T-helper 1 cell (primary cell): ENCODE data around the gene SS18L1.

Experiments
- DNase-seq, 5 donors: peaks; one replicate each; pipeline ENCODE4 v3.0.0-alpha.2; 2012 to 2020

The SS18L1 gene

DNA sequence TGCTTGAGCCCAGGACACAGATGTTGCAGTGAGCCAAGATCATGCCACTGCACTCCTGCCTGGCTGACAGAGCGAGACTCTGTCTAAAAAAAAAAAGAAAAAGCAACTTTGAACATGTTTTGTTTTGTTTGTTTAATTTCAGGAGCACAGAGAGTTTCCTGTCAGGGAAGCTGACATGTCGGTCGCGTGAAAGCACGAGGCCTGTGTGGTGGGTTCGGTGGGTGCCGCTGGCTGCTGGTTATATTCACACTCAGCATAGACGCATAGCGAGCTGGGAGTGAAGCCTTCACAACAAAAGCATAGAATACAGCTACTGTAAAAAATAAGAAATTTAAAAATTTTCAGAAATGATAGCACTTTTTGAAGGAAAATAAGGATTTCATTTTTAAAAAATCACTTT is 53.7 kb downstream of the SS18L1 start:
- DNase-seq, result no peak

DNA sequence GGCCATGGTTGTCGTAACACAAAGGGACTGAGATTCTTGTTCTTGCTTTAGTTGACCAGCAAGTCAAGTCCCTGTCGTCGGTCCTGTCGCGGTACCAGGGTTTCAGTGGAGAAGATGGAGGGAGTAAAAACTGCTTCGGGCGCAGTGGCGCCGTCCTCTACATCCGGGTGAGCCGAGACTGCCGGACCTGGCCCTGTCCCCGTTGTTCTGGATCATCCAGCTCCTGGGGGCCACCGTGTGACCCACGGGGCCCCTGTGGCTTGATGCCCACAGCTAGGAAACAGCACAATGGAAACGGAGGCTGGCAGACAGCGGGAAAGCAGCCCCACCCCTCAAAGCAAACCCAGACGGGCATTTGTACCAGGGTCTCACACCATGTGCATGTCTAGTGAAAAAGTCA is 54.2 kb downstream of the SS18L1 start:
- DNase-seq, result no peak

DNA sequence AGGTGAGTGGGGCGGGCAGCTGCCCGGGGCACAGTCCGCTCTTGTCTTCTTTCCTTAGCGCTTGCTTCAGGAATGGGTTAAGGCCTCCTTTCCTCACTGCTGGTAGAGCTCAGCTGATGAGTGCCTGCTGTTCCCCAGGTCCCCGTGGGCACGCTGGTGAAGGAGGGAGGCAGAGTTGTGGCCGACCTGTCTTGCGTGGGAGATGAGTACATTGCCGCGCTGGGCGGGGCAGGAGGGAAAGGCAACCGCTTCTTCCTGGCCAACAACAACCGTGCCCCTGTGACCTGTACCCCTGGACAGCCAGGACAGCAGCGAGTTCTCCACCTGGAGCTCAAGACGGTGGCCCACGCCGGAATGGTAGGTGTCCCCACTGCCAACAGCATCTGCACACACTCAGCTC is 54.9 kb downstream of the SS18L1 start:
- DNase-seq, result no peak

DNA sequence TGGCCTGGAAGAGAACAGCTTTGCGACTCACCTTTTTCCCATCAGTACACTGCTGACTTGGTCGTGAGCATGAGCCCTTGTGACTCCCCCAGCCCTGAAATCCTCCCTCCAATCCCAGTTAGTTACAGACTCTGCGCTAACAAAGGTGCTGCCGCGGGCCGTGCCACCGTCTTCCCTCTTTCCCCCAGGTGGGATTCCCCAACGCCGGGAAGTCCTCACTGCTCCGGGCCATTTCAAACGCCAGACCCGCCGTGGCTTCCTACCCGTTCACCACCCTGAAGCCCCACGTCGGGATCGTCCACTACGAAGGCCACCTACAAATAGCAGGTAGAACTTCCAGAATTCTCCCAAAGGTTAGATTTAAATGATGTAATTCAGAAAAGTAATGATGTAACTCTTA is 55.4 kb downstream of the SS18L1 start:
- no peak for DNase-seq

DNA sequence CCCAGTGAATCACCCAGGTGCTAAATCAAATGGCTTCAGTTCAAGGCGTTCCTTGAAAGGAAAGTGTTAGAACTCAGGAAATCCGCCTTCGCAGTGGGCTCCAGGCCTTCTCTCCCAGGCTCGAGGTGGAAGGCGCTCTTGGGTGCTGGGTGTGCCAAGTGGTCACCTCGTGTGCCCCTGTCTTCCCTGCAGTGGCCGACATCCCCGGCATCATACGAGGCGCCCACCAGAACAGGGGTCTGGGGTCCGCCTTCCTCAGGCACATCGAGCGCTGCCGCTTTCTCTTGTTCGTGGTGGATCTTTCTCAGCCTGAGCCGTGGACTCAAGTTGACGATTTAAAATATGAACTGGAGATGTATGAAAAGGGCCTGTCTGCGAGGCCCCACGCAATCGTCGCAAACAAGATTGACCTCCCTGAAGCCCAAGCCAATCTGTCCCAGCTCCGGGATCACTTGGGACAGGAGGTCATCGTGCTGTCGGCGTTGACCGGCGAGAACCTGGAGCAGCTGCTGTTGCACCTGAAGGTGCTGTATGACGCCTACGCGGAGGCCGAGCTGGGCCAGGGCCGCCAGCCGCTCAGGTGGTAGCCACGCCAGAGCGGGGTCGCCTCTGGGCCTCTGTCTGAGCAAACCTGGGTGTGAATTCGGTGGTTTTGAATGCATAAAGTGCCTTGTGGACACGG is 57.1 kb downstream of the SS18L1 start:
- DNase-seq, result no peak

DNA sequence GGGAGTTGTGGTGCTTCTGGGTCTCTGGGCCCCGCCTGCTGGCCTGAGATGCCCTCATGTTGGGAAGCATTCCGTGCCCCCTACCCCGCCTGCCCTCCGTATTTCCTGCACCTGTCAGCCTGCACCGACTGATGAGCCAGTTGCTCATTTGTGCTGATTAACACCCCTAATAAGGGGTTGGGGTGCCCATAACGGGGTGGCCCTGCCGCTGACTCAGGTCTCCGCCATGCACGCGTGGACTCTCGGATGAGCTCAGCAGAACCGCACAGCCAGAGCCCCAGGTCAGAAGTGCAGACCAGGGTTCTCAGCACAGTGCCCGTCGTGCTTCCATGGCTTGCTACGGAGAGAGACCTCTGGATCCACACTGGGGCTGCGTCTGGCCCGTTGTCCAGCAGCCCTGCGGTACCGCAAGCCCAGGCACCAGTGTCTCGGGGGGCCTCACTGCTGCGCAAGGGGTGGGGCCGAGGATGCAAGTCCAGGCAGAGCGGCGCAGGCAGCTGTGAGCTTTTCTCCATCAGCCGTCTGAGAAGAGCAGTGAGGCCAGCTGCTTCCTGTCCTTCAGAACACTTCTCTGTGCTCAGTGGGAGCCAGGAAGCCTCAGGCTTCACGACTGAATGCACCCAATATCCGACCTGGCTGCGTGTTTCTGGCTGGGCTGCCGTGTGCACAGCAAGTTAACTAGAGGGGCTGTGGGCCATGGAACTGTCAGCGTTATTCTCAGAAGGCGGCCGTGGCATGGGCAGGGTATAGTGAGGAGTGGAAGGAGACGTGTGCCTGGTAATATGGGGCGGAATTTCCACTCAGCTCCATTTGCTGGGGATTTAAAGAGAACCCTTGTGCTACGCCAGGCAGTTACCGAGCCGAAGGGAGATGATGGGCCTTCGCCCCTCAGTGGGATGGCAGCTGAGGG is 57.9 kb downstream of the SS18L1 start:
- DNase-seq, result no peak

DNA sequence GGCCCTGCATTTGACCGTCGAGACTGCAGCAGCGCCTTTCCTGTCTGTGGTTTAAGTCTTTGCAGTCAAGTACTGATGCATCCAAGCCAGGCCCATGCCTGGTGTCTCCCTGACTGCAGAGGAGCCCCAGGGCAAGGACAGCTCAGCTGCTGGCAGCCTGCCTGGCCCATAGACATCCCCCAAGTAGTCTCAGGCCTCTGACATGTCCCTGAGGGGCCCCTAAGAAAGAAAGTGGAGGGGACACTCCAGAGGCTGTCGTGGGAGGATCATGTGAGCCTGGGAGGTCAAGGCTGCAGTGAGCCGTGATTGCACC is 58.5 kb downstream of the SS18L1 start:
- DNase-seq, result no peak

DNA sequence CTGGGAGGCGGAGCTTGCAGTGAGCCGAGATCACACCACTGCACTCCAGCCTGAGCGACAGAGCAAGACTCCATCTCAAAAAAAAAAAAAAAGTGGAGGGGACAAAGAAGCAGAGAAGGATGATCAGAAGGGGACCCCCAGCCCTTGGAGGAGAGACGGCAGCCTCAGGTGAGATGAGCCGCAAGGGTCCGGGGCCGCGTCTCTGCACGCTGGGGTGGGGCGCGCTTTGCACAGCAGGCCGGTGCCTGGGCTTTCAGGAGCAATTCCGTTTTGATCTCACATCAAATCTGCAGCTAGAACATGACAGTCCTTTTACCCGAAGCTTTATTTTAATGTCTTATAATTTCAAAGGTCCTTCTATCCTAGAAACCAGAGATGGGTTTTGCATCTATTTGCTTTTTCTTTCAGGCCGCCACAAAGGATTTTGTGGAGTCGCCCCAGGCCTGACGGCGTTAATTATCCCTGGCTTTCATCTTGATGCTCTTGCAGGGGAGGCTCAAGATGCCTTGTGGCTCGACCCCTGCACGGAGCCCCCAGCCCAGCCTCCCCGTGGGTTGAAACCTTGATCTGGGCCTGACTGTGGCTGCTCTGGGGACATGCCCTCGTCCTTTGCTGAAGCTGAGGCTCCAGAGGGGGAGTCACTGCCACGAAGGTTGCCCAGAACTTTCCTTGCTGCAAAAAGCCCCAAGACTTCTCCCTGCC is 59.3 kb downstream of the SS18L1 start:
- DNase-seq, result no peak

DNA sequence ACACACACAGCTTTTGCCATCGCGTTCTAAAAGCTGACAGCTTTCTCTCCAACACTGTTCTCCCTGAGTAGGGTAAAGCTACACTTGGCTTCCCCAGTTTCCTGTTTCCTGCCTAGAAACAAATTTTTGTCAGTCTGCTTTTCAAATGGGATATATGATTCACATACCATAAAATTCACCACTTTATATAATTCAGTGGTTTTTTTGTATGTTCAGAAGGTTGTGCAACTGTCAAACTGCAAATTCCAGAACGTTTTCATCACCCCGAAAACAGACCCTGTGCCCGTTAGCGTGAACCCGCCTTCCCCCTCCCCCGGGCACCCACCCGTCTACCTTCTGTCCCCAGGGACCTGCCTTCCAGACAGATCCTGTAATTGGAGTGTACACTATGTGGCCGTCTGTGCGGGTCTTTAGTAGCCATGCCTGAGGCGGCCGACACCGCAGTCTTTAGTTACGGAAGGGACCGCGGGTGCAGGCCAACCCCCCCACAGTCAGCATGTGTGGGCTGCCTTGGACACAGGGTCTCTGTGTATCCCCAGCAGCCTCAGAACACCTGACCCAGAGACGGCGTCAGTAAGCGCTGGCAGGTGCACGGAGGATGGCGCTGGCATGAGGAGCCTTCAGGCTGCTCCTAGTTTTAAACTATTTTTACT is 59.9 kb downstream of the SS18L1 start:
- no peak for DNase-seq

DNA sequence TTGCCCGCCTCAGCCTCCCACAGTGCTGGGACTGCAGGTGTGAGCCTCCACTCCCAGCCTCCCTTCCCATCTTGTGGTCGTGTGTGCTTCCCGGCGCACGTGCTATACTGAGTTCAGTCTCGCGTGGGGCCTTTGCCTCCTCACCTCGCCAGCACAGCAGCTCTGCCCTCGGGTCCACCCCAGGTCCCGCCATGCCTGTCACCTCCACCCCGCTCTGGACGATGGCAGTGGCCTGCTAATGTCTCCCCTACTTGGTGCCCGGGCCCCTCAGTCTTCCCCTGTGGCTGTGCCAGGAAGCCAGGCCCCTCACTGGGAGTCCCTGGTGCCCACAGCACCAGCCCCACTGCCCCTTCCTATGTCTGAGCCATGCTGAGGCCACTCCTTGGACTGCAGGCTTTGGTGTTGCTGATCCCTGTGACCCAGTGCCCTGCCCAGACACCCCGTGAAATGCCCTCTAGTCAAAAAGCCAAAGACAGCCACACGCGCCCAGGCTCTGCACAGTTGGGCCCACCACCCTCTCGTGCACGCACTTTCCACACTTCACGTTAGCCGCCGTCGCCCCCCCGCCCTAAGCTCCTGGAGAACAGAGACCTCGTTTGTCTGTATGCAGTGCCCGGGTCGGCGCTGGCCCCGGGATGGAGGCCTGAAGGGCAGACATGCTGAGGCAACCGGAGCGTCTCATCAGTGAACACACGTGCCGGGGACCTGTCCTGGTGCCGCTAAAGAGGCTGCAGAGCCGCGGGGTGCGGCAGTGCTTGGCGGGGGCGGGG is 62.2 kb downstream of the SS18L1 start:
- no peak for DNase-seq

DNA sequence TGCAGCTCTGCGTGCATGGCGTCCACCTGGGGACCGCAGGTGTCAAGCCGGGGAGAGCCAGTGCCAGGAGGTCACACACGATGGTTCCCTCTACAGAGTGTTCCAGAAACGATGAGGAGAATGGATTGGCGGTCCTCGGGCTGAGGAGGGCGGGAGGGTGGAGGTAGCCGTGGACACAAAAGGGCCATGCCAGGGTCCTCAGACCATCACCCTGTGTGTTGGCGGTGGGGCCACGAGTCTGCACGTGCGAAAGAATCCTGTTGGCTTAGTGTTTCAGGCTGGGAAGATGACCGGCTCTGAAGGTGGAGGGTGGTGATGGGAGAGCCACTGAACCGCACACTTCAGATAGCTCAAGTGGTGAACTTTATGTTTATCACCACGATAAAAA is 62.8 kb downstream of the SS18L1 start:
- DNase-seq, result no peak

DNA sequence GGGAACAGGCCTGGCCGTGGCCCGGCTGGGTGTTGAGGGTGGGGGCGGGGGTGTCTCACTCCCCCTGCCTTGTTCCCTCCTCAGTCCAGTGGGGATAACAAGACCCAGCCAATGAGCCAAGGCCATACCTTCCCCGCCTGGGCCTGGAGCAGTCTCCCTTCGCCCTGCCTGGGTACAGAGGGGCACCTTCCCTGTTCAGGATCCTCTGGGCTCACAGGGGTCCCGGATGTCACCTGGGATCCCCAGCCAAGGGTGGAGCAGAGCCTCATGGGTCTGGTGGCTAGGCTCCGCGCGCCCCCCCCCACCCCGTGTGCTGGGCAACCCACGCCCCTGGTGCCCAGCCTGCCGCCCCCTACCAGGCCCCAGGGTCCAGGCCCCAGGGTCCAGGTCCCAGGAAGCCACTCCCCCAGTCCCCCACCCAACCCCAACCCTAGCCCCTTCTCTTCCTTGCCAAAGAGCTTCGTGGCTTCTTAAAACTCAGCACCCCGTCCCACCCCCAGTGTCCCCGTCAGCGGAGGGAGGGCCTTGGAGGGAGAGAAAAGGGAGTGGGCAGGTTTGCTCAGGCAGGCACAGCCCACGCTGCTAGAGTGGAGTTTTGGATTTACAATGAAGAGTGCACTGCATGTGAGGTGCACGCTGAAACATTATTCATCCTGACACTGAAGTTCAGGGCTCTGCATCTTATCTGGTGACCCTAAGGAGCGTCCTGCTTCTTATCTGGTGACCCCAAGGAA is 64.7 kb downstream of the SS18L1 start:
- no peak for DNase-seq

DNA sequence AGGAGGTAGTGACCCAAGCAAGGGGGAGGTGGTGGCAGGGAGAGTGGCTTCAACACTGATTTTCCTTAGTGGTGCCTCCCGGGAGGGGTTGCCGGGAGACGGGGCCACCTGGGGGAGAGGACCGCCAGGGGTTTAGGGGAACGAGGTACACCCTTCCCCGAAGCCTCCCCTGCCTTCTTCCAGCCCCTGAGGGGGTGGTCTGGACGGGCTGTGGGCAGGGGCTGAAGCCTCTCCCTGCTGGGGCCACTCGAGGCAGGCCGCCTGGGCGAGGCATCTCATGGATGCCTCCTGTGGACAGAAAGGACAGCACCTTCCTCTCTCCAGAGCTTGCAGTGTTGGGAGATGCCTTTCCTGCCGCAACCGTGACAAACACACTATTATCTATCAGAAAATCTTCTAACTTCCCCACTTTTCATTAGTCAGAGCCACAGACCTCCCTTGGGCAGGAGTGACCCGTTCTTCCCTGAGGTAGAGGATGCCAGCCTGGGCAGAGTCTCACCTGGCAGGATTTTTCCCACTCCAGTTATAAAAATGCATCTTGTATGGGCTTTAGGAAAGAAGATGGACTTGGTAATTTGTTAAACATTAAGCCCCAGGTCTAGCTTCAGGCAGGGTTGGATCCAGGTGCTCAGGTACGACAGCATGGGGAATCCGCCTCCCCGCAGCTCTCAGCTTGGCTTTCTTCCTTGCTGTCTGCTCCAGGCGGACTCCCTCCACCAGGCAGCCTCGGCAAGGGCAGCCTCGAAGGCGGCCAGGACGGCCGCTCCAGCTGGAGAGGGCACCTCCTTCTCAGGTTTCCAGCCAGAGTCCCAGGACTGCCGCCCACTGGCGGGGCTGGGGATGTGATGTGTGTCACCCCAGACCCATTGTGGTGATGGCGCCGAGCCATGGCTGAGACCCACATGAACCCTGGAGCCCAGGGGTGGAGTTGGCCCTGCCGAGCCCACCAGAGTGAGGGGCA is 65.5 kb downstream of the SS18L1 start:
- DNase-seq, result no peak

DNA sequence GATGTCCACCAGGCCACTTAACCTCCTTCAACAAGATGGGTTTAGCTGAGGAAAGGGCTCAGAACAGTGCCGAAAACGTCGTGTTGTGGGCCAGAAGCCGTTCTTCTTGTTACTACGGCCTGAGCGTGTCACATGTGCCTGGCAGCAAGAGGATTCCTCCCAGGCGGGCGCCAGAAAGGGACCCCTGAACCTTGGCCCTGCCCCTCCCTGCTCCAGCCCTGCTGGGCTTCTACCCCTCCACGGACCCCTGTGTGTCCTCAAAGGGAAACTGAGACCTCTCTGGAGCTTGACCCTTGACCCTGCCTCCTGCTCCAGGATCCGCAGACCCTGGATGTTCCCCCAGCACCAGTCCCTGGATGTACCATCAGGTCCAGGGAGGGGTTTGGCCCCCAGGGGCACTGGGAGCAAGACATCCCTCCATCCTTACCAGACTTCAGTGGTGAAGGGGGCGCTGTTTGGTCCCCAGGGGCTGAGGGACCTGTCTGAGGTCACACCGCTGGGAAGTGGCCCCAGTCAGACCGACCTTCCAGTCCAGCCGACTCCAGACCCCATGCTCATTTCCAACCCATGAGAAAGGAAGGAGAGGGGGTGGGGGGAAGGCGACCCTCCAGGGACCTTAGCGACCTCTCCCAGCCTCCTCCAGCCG is 66.4 kb downstream of the SS18L1 start:
- no peak for DNase-seq

DNA sequence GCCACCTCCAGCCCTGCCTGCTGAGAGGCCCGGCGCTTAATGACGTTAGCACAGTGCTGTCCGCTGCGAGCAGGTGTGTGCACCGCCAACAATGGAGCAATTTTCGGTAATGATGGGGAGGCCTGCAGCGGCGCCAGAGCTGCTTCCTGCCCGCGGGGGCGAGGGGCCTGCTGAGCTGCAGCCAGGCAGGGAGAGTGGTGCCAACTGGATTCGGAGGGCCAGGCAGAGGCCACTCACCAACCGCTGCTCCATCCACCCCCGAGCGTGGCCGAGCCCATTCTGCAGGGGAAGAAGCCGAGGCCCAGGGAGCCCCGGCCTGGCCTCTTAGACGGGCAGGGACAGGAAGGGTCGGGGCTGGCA is 66.9 kb downstream of the SS18L1 start:
- DNase-seq, result no peak

DNA sequence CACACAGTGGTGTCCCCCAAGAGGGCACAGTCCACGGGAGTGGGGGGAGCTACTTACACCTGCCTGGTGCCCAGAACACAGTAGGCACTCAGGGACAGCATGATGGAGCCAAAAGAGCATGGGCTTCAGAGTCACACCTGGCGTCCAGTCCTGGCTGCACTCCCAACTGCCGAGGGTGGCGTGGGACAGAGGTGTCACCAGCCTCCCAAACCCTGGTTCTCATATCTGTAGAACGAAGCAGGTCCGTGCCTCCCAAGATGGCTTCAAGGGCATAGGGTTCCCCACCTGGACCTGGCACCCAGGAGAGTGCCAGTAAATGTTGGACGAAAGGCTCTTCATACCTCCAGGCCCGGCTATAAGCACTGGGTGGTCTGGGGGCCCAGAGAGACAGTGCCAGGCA is 67.6 kb downstream of the SS18L1 start:
- no peak for DNase-seq

DNA sequence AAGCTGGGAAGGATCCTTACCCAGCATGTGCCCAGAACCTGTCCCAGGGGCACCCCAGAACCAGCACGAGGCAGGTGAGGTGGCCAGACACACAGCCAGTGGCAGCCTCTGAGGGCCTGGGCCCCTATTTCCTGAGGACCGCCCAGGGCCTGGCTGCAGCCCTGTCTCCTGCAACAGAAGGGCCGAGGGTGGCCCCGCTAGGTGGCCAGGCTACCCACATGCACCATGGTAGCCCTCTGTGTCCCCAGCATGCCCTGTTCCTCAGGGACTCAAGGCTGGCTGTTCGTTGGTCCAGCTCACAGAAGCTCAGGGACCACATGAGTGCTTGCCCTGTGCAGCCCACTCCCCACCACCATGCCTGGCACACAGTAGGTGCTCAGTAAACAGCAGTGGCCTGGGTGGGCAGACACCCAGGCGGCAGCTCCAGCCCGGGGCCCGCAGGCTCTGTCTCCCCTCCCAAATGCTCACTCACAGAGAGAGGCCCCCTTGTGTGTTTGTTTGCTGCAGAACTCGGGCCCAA is 68.3 kb downstream of the SS18L1 start:
- DNase-seq, result no peak

DNA sequence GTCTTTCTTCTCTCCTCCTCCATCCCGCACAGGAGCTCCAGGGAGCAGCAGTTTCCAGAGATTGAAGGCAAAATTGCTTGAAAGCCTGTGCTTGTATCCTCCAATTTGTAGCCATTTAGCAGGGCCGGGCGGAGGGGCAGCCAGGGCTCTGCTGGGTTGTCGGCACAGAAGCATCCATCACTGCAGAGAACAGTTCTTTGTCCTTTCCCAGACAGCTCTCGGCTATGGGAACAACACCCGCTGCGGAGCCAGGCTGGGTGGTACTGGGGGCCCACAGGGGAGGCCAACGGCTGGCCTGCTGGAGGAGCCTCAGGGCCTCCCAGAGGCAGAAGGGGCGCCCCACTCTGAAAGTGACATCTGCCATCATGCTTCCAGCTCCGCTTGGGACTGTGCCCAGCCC is 68.7 kb downstream of the SS18L1 start:
- no peak for DNase-seq

DNA sequence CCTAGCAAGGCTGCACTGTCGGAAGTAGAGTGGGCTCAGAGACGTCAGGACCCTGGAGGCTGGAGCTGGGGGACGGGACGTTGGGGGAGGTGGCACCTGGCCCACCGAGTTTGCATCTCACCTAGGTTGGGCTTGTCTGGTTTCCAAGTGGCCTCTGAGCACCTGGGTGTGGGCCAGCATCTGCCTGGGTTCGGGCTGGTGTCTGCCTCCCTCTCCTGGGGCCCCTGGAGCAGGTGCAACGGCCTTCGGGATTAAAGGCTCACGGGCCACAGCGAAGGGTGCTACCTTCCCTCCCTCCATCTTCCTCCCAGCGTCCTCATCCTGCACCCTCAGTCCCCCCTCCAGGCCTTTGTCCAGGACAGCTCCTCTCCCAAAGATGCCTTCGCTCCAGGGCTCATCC is 70.5 kb downstream of the SS18L1 start:
- no peak for DNase-seq
